ENCODE measurements around the gene SLC8A2. TPM values are rescaled to one million over a fixed set of nuclear protein-coding genes. Genes with fewer than 3 reads are reported as not detected.
A peak's percentile ranks its signal among the peaks of the same experiment; 100 is the strongest.

The SLC8A2 gene
- total and polyA plus RNA-seq, 10 of the 15 experiments (the other 5 are each of a cell fraction or from before 2014, with no cell fraction given) = not detected

- Histone ChIP-seq H2AFZ (ENCODE audit: control insufficient read depth, low read depth, low read length) (no peak overlapping the region), H3K36me3 (ENCODE audit: control insufficient read depth in 2 of 2, insufficient read depth in 2 of 2, low read length in 1 of 2) (no peaks in the 10 kb centered on the region), H3K4me2 (ENCODE audit: control insufficient read depth, insufficient read depth) (no peak overlapping the region), H3K27ac (ENCODE audit: control insufficient read depth, insufficient read depth) (no peak overlapping the region), H3K27me3 (replicated peaks in 1 of 2; ENCODE audit: control insufficient read depth in 2 of 2, insufficient read depth in 2 of 2, low read length in 1 of 2) (peaks cover 2 to 13% of the 10 kb centered on the region in 2 experiments; a peak in 3 of 4 replicates), H3K4me1 (ENCODE audit: control insufficient read depth, insufficient read depth, low read length) (peaks cover 9% of the 10 kb centered on the region), H3K79me2 (ENCODE audit: control insufficient read depth, insufficient read depth, low read length) (no peaks in the 10 kb centered on the region), H4K20me1 (ENCODE audit: control insufficient read depth, insufficient read depth) (no peaks in the 10 kb centered on the region), H3K9ac (ENCODE audit: control insufficient read depth, insufficient read depth, low read length) (no peak overlapping the region), H3K9me3 (replicated peaks; ENCODE audit: control insufficient read depth, insufficient read depth, low read length) (no peaks in the 10 kb centered on the region), H3K4me3 (no peak overlapping the region)
- in situ Hi-C loops (cut with MboI) = loop anchor here (5.0 kb wide), 1 partner anchor 132 kb away; no protein-coding TSS in a partner anchor
- WGBS (ENCODE audit: insufficient coverage, insufficient replicate concordance, low lambda C conversion rate, missing lambda C conversion rate) = 23% methylated on average over 17 of the region's 20 CpGs
- ATAC-seq (no peak), FAIRE-seq (no peak), DNase-seq (ENCODE audit: low read depth, low spot score) (no peak)
- BruUV-seq (replicated peaks) = no TSS peak
- POLR2A ChIA-PET = interaction anchor here (1.2 kb wide), 1 partner anchor 136 kb away, joined by 3 read pairs; no protein-coding TSS in a partner anchor
- no peak for TF ChIP-seq KAT2A (conservative IDR thresholded peaks at IDR 0.05; ENCODE audit: control insufficient read depth, low read depth, low read length)
- intact Hi-C loops (cut with micrococcal nuclease; ENCODE audit: unreplicated experiment) = no loop called here
- SMC1A ChIA-PET (ENCODE audit: uncharacterized antibody, unreplicated experiment) = interaction anchor here (0.8 to 1.9 kb wide), 7 partner anchors 7 to 269 kb away, joined by 3 to 12 read pairs (median 4); no protein-coding TSS in a partner anchor
- CTCF ChIA-PET = interaction anchor here (0.5 to 2.2 kb wide), 12 partner anchors 7 to 293 kb away, joined by 3 to 28 read pairs (median 8); partner anchors contain the start of gene KPTN
- RAD21 ChIA-PET (ENCODE audit: unreplicated experiment) = interaction anchor here (1.0 to 2.4 kb wide), 2 partner anchors 132 to 295 kb away, joined by 4 to 19 read pairs; no protein-coding TSS in a partner anchor
Measured at GRCh38 chr19:47429140-47429793, 42.4 kb downstream of the SLC8A2 start.

- H3K4me1 ChIP-seq (ENCODE audit: control insufficient read depth, insufficient read depth, low read length) = peaks cover 9% of the 10 kb centered on the region
- H4K20me1 ChIP-seq (ENCODE audit: control insufficient read depth, insufficient read depth) = no peaks in the 10 kb centered on the region
- WGBS (ENCODE audit: insufficient coverage, insufficient replicate concordance, low lambda C conversion rate, missing lambda C conversion rate) = 6% methylated on average over 27 of the region's 27 CpGs
- no peaks in the 10 kb centered on the region for H3K36me3 ChIP-seq (ENCODE audit: control insufficient read depth in 2 of 2, insufficient read depth in 2 of 2, low read length in 1 of 2)
- H3K4me2 ChIP-seq (ENCODE audit: control insufficient read depth, insufficient read depth) = peak overlapping the region; percentile 75
- CTCF ChIA-PET = interaction anchor here (0.6 to 2.2 kb wide), 25 partner anchors 8 to 435 kb away, joined by 3 to 28 read pairs (median 5); partner anchors contain the start of genes DHX34, KPTN and NAPA
- H3K9ac ChIP-seq (ENCODE audit: control insufficient read depth, insufficient read depth, low read length) = no peak overlapping the region; the same call in 1 of the 2 replicates
- H3K27ac ChIP-seq (ENCODE audit: control insufficient read depth, insufficient read depth) = no peak overlapping the region
- H3K9me3 ChIP-seq (replicated peaks; ENCODE audit: control insufficient read depth, insufficient read depth, low read length) = no peaks in the 10 kb centered on the region
- SMC1A ChIA-PET (ENCODE audit: uncharacterized antibody, unreplicated experiment) = interaction anchor here (0.6 to 1.9 kb wide), 13 partner anchors 8 to 278 kb away, joined by 3 to 12 read pairs (median 4); no protein-coding TSS in a partner anchor
- FAIRE-seq (peak; percentile 92), ATAC-seq (peak; percentile 89), DNase-seq (ENCODE audit: low read depth, low spot score) (peak; percentile 75)
- POLR2A ChIA-PET = interaction anchor here (1.2 kb wide), 1 partner anchor 135 kb away, joined by 3 read pairs; no protein-coding TSS in a partner anchor
- H2AFZ ChIP-seq (ENCODE audit: control insufficient read depth, low read depth, low read length) = peak overlapping the region; percentile 16
- 0 out of 2 replicates have a peak overlapping the region, but pooled peaks have one; percentile 18 for H3K4me3 ChIP-seq
- RAD21 ChIA-PET (ENCODE audit: unreplicated experiment) = interaction anchor here (0.6 to 2.4 kb wide), 12 partner anchors 8 to 295 kb away, joined by 3 to 19 read pairs (median 4); partner anchors contain the start of genes DHX34 and KPTN
- H3K79me2 ChIP-seq (ENCODE audit: control insufficient read depth, insufficient read depth, low read length) = no peaks in the 10 kb centered on the region
- in situ Hi-C loops (cut with MboI) (loop anchor here (5.0 kb wide), 1 partner anchor 131 kb away; no protein-coding TSS in a partner anchor), intact Hi-C loops (cut with micrococcal nuclease; ENCODE audit: unreplicated experiment) (loop anchor here (1.0 kb wide), 1 partner anchor 132 kb away; no protein-coding TSS in a partner anchor)
- BruUV-seq (replicated peaks) = no TSS peak
- H3K27me3 ChIP-seq (replicated peaks in 1 of 2; ENCODE audit: control insufficient read depth in 2 of 2, insufficient read depth in 2 of 2, low read length in 1 of 2) = peaks cover 4 to 14% of the 10 kb centered on the region in 2 experiments
- TF ChIP-seq SP1 (IDR thresholded peaks at IDR 0.05; ENCODE audit: low read depth, low read length) (peak; percentile 55), PBX3 (IDR thresholded peaks at IDR 0.05; ENCODE audit: insufficient replicate concordance, low read depth, low read length) (peak; percentile 76), KAT2A (conservative IDR thresholded peaks at IDR 0.05; ENCODE audit: control insufficient read depth, low read depth, low read length) (no peak), DPF2 (IDR thresholded peaks at IDR 0.05) (no peak), CEBPZ (IDR thresholded peaks at IDR 0.05; ENCODE audit: low read depth, low read length) (no peak), YBX1 (IDR thresholded peaks at IDR 0.05) (no peak), TARDBP (IDR thresholded peaks at IDR 0.05; ENCODE audit: borderline replicate concordance) (no peak), HDGF (IDR thresholded peaks at IDR 0.05) (peak; percentile 79; the same call in 1 of the 2 replicates), TCF12 (IDR thresholded peaks at IDR 0.05; ENCODE audit: low read depth, low read length) (no peak)
Measured at GRCh38 chr19:47428177-47428894, 43.4 kb downstream of the SLC8A2 start.
